MM.1S (cell line): Measurements from ENCODE around the gene RASGRP2.

Experiments
- EZH2phosphoT487 ChIP-seq: fragments of 300-600 bp; sonication (generic); IDR thresholded peaks from 2 replicates; pipeline ENCODE4 v1.6.1; 2018; ENCODE audit warnings: antibody characterized with exemption, low read length
- TF ChIP-seq, protein P1 (sequence below): fragments of 300-600 bp; sonication (generic); IDR thresholded peaks from 2 replicates; pipeline ENCODE4 v1.5.1; 2016; ENCODE audit warnings: antibody characterized with exemption, low read length, mixed read lengths

- TF ChIP-seq, protein P1, sequence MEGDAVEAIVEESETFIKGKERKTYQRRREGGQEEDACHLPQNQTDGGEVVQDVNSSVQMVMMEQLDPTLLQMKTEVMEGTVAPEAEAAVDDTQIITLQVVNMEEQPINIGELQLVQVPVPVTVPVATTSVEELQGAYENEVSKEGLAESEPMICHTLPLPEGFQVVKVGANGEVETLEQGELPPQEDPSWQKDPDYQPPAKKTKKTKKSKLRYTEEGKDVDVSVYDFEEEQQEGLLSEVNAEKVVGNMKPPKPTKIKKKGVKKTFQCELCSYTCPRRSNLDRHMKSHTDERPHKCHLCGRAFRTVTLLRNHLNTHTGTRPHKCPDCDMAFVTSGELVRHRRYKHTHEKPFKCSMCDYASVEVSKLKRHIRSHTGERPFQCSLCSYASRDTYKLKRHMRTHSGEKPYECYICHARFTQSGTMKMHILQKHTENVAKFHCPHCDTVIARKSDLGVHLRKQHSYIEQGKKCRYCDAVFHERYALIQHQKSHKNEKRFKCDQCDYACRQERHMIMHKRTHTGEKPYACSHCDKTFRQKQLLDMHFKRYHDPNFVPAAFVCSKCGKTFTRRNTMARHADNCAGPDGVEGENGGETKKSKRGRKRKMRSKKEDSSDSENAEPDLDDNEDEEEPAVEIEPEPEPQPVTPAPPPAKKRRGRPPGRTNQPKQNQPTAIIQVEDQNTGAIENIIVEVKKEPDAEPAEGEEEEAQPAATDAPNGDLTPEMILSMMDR, result no peak
- TF ChIP-seq EZH2phosphoT487, result no peak
Observed at GRCh38 chr11:64717268-64717578, 26.7 kb downstream of the RASGRP2 start.
